Fibroblast of pulmonary artery (primary cell): ENCODE measurements around the gene DMAC2.
A peak's percentile ranks its signal among the peaks of the same experiment; 100 is the strongest.
"Not testable (repeated sequence)": the region's sequence is repeated elsewhere in the genome, so short reads cannot be mapped to it uniquely, and the experiment has no call there.

Source experiments
- DNase-seq: peaks from one replicate; pipeline ENCODE4 v3.0.0-alpha.2; 2010; ENCODE audit warnings: low read depth
- H3K4me3 ChIP-seq: replicated peaks from 2 replicates; pipeline ENCODE4 v1.5.1; 2011; ENCODE audit warnings: low read depth, mild to moderate bottlenecking, control low read depth, low read length, moderate library complexity
- TF ChIP-seq, protein P1 (sequence below): IDR thresholded peaks from 2 replicates; pipeline ENCODE4 v1.5.1; 2011; ENCODE audit warnings: mild to moderate bottlenecking, control low read depth, low read length, inconsistent platforms; ENCODE audit errors: missing control alignments

DMAC2 gene

DNA sequence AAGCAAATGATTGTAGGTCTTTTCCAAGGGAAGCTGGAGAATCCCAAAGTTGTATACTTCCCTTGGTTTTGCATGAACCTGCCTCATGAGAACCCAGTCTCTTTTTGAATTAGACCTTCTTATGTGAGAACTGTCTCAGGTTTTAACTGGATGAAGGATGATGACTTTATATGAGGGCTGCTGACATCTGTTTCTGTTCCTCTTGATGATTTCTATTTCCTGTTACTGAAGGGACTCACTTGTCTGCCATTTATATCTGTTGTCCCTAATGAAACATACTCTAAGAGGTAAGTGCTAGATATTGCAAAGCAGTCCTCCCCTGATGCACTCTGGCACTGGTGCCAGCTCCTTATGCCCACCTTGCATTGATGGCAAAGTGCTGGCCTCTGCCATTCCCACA lies 36.9 kb upstream of the DMAC2 start:
- H3K4me3 ChIP-seq, result no peak overlapping the region
- DNase-seq, result no peak
- TF ChIP-seq, protein P1, sequence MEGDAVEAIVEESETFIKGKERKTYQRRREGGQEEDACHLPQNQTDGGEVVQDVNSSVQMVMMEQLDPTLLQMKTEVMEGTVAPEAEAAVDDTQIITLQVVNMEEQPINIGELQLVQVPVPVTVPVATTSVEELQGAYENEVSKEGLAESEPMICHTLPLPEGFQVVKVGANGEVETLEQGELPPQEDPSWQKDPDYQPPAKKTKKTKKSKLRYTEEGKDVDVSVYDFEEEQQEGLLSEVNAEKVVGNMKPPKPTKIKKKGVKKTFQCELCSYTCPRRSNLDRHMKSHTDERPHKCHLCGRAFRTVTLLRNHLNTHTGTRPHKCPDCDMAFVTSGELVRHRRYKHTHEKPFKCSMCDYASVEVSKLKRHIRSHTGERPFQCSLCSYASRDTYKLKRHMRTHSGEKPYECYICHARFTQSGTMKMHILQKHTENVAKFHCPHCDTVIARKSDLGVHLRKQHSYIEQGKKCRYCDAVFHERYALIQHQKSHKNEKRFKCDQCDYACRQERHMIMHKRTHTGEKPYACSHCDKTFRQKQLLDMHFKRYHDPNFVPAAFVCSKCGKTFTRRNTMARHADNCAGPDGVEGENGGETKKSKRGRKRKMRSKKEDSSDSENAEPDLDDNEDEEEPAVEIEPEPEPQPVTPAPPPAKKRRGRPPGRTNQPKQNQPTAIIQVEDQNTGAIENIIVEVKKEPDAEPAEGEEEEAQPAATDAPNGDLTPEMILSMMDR, result no peak

DNA sequence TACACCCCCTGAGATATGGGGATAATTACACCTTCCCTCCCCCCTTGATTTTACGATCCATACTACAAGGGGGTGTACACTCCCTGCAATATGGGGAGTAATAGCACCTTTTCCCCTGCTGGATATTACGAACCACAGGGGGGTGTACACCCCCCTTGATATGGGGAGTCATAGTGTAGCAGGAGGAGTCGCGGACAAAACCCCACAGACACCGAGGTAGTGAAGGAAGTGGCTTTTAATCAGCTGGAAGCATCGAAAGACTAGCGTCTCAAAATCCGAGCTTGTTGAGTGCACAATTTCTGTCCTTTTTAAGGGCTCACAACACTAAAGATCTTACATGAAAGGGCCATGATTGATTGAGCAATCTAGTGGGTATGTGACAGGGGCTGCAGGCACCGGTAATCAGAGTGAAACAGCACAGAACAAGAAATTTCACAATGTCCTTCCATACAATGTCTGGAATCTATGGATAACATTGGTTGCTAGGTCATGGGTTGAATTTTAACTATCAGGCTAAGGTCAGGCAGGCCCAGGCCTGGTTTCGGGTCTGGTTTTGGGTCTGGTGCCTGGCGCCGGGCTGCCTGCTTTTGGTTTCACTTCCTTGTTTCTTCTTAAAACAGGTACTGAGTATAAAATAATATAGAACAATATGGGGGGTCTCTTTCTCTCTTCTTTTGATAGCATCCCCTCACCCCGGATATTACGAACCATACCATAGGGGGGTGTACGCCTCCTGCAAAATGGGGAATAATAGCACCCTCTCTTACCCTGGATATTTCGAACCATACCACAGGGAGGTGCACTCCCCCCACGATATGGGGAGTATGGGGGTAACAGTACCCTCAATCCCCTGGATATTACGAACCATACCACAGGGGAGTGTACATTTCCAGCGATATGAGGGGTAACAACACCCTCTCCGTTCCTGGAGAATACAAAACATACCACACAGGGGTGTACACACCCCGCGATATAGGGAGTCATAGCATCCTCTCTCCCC lies 23.8 kb upstream of the DMAC2 start:
- not testable (repeated sequence) for DNase-seq, H3K4me3 ChIP-seq

DNA sequence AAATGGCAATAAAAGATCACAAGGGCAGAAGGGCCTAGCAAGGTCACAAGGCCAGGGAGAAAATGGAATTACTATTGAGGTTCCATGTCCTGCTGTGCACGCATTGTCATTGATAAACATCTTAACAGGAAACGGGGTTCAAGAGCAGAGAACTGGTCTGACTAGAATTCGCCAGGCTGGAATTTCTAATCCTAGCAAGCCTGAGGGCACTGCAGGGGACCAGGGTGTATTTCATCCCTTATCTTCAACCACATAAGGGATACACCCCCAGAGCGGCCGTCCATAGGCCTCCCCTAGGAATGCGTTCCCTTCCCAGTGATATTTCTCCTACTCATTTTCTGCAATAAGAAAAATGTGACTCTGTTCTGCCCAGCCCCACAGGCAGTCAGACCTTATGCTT lies 22.8 kb upstream of the DMAC2 start:
- no peak for DNase-seq
- TF ChIP-seq, protein P1, result no peak

DNA sequence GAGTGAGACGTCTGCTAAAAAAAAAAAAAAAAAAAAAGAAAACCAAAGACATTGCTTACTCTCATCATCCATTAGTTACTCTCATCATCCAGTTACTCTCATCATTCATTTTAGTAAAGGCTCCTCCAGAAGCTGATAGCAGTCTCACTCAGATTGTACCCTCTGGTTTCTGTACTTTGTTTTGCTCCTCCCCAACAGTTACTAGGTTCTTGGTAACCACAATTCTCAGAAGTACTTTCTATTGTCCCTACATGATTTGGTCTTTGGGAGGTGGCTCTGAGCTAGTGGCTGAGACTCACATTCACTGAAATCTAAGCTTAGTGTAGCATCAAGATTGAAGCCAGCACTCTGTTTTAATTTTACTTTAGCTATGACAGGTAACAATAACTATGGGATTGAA lies 17.5 kb upstream of the DMAC2 start:
- H3K4me3 ChIP-seq, result no peak overlapping the region
- no peak for DNase-seq
- TF ChIP-seq, protein P1, result no peak

More for the DNA sequence above, 22.8 kb upstream of the DMAC2 start:
- H3K4me3 ChIP-seq, result no peak overlapping the region

DNA sequence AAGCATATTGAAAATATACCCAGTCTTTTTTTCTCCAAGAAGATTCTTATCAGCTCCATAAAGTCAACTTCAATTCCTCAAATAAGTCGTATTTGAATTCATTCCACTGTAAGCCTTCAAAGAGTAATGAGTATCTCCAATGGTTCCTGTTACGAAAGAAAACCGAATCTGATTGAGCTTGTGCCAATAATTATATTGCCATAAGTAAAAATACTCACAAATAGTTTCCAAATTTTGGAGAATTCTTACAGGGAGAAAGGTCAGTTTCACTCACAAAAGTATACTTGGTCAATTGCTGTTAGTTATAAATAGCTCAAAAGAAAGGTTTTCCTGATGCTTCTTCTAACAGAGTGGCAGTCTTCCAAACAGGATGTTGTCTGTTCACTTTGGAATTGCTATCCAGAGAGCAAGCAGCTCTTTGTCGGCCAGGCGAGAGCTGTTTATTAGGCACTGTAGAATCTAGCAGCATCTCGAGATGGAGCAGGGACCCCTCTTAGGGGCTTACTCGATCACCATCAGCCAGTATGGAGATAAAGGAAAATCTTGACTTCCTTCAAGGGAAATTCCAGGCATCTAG lies 16.7 kb upstream of the DMAC2 start:
- H3K4me3 ChIP-seq, result no peak overlapping the region
- TF ChIP-seq, protein P1, result no peak
- peak; percentile 72 for DNase-seq

DNA sequence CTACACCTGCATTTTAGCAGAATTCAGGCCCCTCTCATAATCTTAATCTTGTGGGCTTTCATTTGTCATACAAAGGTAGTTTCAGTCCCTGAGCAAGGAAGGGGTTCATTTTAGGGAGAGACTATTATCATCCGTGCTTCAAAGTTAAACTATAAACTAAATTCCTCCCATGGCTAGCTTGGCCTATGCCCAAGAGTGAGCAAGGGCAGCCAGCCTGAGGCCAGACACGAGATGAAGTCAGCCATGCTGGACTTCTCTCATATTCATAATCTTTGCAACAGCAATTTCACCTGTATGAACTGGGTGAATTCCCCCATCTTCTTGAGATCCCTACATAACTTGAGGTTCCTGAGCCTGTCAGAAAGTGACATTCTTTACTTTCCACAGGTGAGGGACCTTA lies 16.2 kb upstream of the DMAC2 start:
- DNase-seq, result no peak
- TF ChIP-seq, protein P1, result no peak
- H3K4me3 ChIP-seq, result no peak overlapping the region

DNA sequence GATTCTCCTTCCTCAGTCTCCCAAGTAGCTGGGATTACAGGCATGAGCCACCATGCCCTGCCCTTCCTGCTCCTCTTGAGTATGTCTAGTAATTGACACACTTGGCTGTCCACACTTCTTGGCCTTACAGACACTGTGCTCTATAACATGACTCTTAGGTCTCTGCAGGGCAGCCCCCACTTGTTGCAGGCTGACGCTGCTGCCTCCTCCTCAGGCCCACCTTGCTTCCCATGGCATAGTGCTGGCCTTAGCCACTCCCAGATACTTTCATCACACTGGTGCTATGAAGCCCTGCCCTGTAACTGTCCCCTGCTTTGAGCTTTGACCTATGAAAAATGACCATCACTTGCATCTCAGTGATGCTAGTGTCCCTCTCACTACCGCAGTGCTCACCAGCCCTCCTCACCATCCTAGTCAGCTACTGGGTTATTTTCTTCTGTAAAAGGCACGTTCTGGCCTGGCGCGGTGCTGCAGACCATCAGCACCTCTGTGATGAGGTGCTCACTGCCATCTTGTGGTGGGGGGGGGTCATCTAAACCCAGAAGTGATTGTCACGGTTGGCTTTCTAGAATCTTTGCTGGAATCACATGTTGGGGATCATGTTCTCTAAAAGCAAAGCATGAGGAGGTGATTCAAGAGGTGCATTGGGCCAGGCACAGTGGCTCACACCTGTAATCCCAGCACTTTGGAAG lies 13.0 kb upstream of the DMAC2 start:
- TF ChIP-seq, protein P1, result no peak
- no peak for DNase-seq

More for the DNA sequence above, 13.0 kb upstream of the DMAC2 start:
- no peak overlapping the region for H3K4me3 ChIP-seq
